Uterus (tissue), 4 donors: ENCODE results near the gene PCDHGB1. TPM values are rescaled to one million over a fixed set of nuclear protein-coding genes. Genes with fewer than 3 reads are reported as not detected.
"Not testable (repeated sequence)": the region's sequence is repeated elsewhere in the genome, so short reads cannot be mapped to it uniquely, and the experiment has no call there.

Source experiments
- DNase-seq, 2 donors: peaks; one replicate each; pipeline ENCODE4 v3.0.0-alpha.2; 2019 to 2020
- H3K27ac ChIP-seq, 2 donors: fragments of 200-600 bp; sonication (generic); 1 replicate in 1 of 2; 2 replicates in 1 of 2; pipeline ENCODE4 v1.5.1; 2016 to 2018
- H3K27me3 ChIP-seq, 2 donors: fragments of 200-600 bp; sonication (generic); one replicate each; pipeline ENCODE4 v1.5.1; 2018 to 2019; ENCODE audit warnings: control low read depth in 1 of 2
- H3K36me3 ChIP-seq, 2 donors: fragments of 200-600 bp; sonication (generic); one replicate each; pipeline ENCODE4 v1.5.1; 2019; ENCODE audit warnings: control low read depth in 1 of 2
- H3K4me1 ChIP-seq, 2 donors: fragments of 200-600 bp; sonication (generic); one replicate each; pipeline ENCODE4 v1.5.1; 2018 to 2019; ENCODE audit warnings: control low read depth in 1 of 2
- H3K4me3 ChIP-seq, 2 donors: fragments of 200-600 bp; sonication (generic); 1 replicate in 1 of 2; 2 replicates in 1 of 2; pipeline ENCODE4 v1.5.1; 2018 to 2019; ENCODE audit warnings: mild to moderate bottlenecking in 1 of 2
- H3K9me3 ChIP-seq, 2 donors: fragments of 200-600 bp; sonication (generic); one replicate each; pipeline ENCODE4 v1.5.1; 2019; ENCODE audit warnings: control low read depth in 1 of 2
- POLR2A ChIP-seq, 2 donors: fragments of 450-650 bp; IDR thresholded peaks; one replicate each; pipeline ENCODE4 v1.6.1; 2016; ENCODE audit warnings: antibody characterized with exemption in 2 of 2, mild to moderate bottlenecking in 1 of 2, moderate library complexity in 1 of 2
- intact Hi-C: fragments of 100-400 bp; cut with DNase I; formaldehyde crosslinking; loops from one replicate; pipeline ENCODE4 v1.15.1; 2023; ENCODE audit warnings: low total_unique reads
- total RNA-seq, 4 donors: library from RNA; depleted of rRNA in 3 of 4; stranded (reverse); fragments of >200 nt in 3 of 4; gene quantifications; one replicate each; pipeline versions ENCODE4 v1.1.0 to v1.2.4, GENCODE V29; 2014 to 2023
- TF ChIP-seq, protein P1 (sequence below), 4 experiments: fragments of 200-600 bp in 2 of 4; fragments of 450-650 bp in 2 of 4; sonication (generic) in 2 of 4; IDR thresholded peaks; one replicate each; pipeline ENCODE4 v1.5.1; 2016 to 2019; ENCODE audit warnings: antibody characterized with exemption in 4 of 4, mild to moderate bottlenecking in 2 of 4, moderate library complexity in 1 of 4
- donor health status: DM: yes; HTN: yes; CAD: no.

PCDHGB1 gene
- total RNA-seq, 4 donors from 2014 or later: 4.4 to 7.4 (median 6.9) TPM; not detected in 1

DNA sequence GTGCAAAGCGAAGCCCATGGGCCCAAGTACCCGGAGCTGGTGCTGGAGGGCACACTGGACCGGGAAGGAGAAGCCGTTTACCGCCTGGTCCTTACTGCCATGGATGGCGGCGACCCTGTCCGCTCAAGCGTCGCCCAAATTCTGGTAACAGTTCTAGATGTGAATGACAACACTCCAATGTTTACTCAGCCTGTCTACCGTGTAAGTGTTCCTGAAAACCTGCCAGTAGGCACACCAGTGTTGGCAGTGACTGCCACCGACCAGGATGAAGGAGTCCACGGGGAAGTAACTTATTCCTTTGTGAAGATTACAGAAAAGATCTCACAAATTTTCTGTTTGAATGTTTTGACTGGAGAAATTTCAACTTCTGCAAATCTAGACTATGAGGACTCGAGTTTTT, 24.7 kb downstream of the PCDHGB1 start:
- no peak for TF ChIP-seq POLR2A (IDR thresholded peaks at IDR 0.05)
- TF ChIP-seq, protein P1, sequence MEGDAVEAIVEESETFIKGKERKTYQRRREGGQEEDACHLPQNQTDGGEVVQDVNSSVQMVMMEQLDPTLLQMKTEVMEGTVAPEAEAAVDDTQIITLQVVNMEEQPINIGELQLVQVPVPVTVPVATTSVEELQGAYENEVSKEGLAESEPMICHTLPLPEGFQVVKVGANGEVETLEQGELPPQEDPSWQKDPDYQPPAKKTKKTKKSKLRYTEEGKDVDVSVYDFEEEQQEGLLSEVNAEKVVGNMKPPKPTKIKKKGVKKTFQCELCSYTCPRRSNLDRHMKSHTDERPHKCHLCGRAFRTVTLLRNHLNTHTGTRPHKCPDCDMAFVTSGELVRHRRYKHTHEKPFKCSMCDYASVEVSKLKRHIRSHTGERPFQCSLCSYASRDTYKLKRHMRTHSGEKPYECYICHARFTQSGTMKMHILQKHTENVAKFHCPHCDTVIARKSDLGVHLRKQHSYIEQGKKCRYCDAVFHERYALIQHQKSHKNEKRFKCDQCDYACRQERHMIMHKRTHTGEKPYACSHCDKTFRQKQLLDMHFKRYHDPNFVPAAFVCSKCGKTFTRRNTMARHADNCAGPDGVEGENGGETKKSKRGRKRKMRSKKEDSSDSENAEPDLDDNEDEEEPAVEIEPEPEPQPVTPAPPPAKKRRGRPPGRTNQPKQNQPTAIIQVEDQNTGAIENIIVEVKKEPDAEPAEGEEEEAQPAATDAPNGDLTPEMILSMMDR (IDR thresholded peaks at IDR 0.05): no peak
- Histone ChIP-seq H3K27ac (no peak overlapping the region), H3K36me3 (no peaks in the 10 kb centered on the region), H3K27me3 (no peaks in the 10 kb centered on the region), H3K4me1 (no peaks in the 10 kb centered on the region), H3K4me3 (no peak overlapping the region), H3K9me3 (peaks cover 5 to 93% of the 10 kb centered on the region in 2 donors)
- intact Hi-C loops: no loop called here
- DNase-seq: no peak

GRCh38 chr5:141375444-141376155, 25.7 kb downstream of the PCDHGB1 start:
- peaks cover 5 to 91% of the 10 kb centered on the region in 2 donors for H3K9me3 ChIP-seq
- DNase-seq, H3K27ac ChIP-seq, H3K27me3 ChIP-seq, H3K4me1 ChIP-seq, H3K4me3 ChIP-seq, H3K36me3 ChIP-seq, intact Hi-C loops: not testable (repeated sequence)

- Histone ChIP-seq H3K27ac (no peak within 1 kb of the TSS), H3K36me3 (no peaks in the 10 kb centered on the region), H3K9me3 (peaks cover 0 to 90% of the 10 kb centered on the region in 2 donors), H3K27me3 (no peaks in the 10 kb centered on the region), H3K4me3 (no peak within 1 kb of the TSS), H3K4me1 (no peaks in the 10 kb centered on the region)
- no peak for TF ChIP-seq POLR2A (IDR thresholded peaks at IDR 0.05)
- TF ChIP-seq, protein P1 (IDR thresholded peaks at IDR 0.05): no peak
- no peak for DNase-seq
- intact Hi-C loops: no loop called here
These were observed 32.8 kb downstream of the PCDHGB1 start, which contains the start of gene PCDHGA7 for GRCh38 chr5:141382469-141383294. Gene PCDHGA7 (plus strand): TSS chr5:141382742. CDS start chr5:141382900, 158 bp downstream.

- TF ChIP-seq POLR2A (IDR thresholded peaks at IDR 0.05): no peak
- TF ChIP-seq, protein P1 (IDR thresholded peaks at IDR 0.05): no peak
- H3K9me3 ChIP-seq: peaks cover 0 to 86% of the 10 kb centered on the region in 2 donors
- H3K36me3 ChIP-seq: no peaks in the 10 kb centered on the region
- no peaks in the 10 kb centered on the region for H3K27me3 ChIP-seq
- no peaks in the 10 kb centered on the region for H3K4me1 ChIP-seq
- intact Hi-C loops: no loop called here
- H3K27ac ChIP-seq: no peak overlapping the region
- H3K4me3 ChIP-seq: no peak overlapping the region
- DNase-seq: no peak
These were observed 33.4 kb downstream of the PCDHGB1 start for GRCh38 chr5:141383345-141383744.

DNA sequence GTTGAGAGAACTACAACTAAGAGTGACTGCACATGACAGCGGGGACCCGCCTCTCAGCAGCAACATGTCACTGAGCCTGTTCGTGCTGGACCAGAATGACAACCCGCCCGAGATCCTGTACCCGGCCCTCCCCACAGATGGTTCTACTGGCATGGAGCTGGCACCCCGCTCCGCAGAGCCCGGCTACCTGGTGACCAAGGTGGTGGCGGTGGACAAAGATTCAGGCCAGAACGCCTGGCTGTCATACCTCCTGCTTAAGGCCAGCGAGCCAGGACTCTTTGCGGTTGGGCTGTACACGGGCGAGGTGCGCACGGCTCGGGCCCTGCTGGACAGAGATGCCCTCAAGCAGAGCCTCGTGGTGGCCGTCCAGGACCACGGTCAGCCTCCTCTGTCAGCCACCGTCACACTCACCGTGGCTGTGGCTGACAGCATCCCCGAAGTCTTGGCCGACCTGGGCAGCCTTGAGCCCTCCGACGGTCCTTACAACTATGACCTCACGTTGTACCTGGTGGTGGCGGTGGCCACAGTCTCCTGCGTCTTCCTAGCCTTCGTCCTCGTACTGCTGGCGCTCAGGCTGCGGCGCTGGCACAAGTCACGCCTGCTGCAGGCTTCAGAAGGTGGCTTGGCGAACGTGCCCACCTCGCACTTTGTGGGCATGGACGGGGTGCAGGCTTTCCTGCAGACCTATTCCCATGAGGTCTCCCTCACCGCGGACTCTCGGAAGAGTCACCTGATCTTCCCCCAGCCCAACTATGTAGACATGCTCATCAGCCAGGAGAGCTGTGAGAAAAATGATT, 34.8 kb downstream of the PCDHGB1 start:
- Histone ChIP-seq H3K4me1 (no peaks in the 10 kb centered on the region), H3K36me3 (no peaks in the 10 kb centered on the region), H3K27ac (no peak overlapping the region), H3K4me3 (no peak overlapping the region), H3K9me3 (peaks cover 0 to 89% of the 10 kb centered on the region in 2 donors), H3K27me3 (no peaks in the 10 kb centered on the region)
- no peak for DNase-seq
- intact Hi-C loops: no loop called here
- TF ChIP-seq POLR2A (IDR thresholded peaks at IDR 0.05): no peak
- TF ChIP-seq, protein P1 (IDR thresholded peaks at IDR 0.05): no peak
